NB4 (cell line): ENCODE data around the gene NECAB2.

Experiments
- DNase-seq: peaks from one replicate; pipeline ENCODE4 v3.0.0; 2010; ENCODE audit warnings: low read depth
- H3K4me3 ChIP-seq: one replicate; pipeline ENCODE4 v1.5.1; 2011; ENCODE audit warnings: mild to moderate bottlenecking, low read depth, low read length, moderate library complexity
- MYC ChIP-seq: IDR thresholded peaks from 2 replicates; pipeline ENCODE4 v1.6.1; 2011; ENCODE audit warnings: low read depth, low read length
- POLR2A ChIP-seq: IDR thresholded peaks from 2 replicates; pipeline ENCODE4 v1.6.1; 2011; ENCODE audit warnings: mild to moderate bottlenecking; ENCODE audit not compliant: insufficient read length; ENCODE audit errors: extremely low read depth
- TF ChIP-seq, protein P1 (sequence below): IDR thresholded peaks from one replicate; pipeline ENCODE4 v1.5.1; 2012; ENCODE audit warnings: low read depth, low read length
- TF ChIP-seq, protein P2 (sequence below): IDR thresholded peaks from 2 replicates; pipeline ENCODE4 v1.6.1; 2011; ENCODE audit warnings: low read depth, low read length

NECAB2 gene

DNA sequence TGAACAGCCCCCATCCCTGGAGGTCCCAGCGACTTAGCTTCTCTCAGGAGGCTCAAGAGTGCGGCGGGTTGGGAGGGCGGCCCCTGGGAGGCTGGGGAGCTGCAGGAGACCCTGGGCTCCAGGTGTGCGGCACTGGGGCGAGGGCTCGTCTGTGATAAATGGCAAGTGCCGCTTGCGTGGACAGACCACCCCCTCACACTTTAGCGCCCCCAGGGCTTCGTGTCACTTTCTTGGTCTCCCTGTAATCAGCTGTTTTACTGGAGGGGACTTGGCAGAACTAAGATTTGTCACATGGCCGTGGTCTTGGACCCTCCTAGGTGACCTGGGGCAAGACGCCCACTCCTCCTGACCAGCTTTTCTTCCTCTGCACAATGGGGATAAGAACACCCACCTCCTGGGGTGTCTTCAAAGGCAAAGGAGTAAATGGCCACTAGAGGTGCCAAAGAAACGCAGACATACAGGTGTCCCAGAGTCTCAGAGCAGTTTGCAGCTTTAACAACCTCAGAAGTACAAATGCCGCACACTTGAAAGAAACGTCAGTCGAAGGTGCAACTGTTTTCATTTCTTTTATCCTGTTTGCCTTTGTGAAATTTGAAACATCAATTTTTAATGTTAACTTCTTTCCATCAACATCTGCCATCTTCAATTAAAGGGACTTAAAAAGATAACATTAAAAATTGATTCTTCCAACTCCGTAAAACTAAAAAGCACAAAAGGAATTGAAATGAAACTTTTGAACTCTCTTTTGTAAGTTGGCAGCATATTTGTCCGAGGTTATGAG, 14.1 kb upstream of the NECAB2 start:
- H3K4me3 ChIP-seq, result no peak overlapping the region
- DNase-seq, result peak; percentile 72
- no peak for TF ChIP-seq MYC
- TF ChIP-seq, protein P1, sequence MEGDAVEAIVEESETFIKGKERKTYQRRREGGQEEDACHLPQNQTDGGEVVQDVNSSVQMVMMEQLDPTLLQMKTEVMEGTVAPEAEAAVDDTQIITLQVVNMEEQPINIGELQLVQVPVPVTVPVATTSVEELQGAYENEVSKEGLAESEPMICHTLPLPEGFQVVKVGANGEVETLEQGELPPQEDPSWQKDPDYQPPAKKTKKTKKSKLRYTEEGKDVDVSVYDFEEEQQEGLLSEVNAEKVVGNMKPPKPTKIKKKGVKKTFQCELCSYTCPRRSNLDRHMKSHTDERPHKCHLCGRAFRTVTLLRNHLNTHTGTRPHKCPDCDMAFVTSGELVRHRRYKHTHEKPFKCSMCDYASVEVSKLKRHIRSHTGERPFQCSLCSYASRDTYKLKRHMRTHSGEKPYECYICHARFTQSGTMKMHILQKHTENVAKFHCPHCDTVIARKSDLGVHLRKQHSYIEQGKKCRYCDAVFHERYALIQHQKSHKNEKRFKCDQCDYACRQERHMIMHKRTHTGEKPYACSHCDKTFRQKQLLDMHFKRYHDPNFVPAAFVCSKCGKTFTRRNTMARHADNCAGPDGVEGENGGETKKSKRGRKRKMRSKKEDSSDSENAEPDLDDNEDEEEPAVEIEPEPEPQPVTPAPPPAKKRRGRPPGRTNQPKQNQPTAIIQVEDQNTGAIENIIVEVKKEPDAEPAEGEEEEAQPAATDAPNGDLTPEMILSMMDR, result peak; percentile 67

DNA sequence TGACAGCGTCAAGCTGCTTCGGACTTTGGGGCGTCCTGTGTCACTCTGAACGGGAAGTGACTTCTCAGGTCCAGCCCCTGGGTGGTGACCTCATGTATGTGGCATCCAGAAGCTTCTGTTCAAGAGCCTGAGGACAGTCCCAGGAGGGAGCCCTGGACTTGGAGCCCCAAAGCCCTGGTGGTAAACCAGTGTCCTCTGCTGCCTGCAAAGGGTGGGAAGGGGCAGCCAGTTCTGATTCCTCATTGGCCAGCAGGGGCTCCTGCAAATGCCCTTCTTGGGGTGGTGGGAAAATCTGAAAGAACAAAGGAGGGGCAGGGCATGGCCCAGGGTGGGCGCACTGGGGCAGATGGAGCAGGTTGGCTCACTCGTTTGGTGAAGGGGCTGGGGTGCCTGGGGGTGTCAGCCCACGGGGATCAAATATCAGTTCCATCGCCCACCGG, 13.4 kb upstream of the NECAB2 start:
- TF ChIP-seq, protein P2, sequence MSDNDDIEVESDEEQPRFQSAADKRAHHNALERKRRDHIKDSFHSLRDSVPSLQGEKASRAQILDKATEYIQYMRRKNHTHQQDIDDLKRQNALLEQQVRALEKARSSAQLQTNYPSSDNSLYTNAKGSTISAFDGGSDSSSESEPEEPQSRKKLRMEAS, result no peak
- TF ChIP-seq, protein P1, result no peak
- TF ChIP-seq POLR2A, result no peak
- TF ChIP-seq MYC, result no peak
- DNase-seq, result peak; percentile 39
- no peak overlapping the region for H3K4me3 ChIP-seq

DNA sequence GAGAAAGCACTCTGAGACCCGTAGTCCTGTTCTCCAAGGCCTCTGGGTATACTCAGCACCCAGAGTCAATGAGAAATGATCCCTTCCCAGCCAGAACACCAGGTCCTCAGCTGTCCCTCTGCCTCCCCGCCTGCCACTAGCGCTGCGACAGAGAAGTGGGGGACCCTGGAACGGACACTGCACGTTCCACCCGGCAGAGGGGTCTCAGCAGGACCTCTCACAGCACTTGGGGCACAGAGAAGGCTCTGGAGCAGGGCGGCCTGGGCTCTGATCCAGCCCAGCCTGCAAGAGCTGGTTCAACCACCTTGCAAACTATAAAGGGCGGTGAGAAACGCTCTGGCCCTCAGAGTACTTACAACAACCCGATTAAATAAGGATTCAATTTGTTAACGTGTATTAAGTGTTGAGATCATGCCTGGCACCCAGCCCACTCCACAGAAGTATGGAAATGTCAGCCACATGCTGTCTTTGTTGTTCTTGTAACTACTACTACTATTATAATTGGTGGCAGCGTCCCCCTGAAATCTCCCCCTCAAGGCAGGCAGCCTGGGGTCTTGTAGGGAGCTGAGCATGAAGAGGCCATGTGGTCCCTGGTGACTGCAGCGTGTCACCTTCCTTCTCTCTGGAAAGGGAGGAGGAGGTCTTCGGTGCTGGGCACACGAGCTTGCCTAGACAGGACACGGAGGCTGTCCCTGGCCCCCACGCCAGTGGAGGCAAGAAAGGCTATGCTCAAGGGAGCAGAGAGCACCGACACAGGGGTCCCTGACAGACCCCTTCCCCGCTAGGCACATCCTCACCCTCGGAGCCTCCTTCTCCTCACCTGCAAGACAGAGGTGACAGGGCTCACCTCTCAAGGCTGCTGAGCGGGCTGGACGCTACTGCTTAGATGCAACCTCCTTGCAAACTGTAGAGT, 12.6 kb upstream of the NECAB2 start:
- TF ChIP-seq, protein P1, result no peak
- TF ChIP-seq MYC (no peak), POLR2A (no peak)
- TF ChIP-seq, protein P2, result no peak
- H3K4me3 ChIP-seq, result no peak overlapping the region
- no peak for DNase-seq

DNA sequence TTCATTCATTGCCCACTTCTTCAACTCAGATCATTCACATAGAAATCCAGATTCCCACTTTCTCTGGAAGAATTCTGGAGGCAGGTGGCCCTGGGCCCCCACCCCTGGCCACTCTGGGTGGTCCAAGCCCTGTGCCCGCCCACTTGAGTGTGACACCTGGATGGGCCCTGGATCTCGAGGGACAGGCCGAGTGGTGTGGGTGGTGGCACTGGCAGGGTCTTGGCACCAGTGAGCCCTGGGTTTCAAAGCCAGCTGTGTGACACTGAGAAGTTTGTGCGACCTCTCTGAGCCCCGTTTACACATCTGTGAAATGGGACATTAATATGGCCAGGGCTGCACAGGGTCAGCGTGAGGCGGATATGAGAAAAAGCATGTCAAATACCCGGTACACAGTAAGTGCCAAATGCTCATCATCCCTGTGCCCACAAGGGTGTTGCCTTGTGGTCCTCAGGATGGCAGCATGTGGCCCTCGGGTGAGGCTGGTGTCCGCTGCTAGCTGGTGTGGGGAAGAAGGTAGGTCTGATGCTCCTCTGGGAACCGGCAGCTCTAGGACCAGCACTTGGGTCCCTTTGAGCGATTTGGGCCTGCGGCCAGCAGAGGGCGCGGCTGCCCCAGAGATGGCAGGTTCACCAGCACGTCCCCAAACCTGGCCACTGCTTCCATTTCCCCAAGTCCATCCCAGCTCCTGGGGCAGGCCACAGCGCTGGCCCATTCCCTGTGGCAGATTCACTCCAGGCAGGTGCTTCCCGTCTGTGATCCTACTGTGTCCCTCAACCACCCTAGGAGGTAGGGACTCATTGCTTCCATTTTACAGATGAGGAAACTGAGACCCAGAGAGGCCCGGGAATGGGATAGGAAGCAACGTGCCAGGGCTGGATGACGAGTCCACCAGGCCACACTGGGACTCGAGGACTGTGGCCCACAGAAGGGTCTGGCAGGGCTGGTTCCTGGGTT, 11.4 kb upstream of the NECAB2 start:
- peak; percentile 87 for DNase-seq
- no peak overlapping the region for H3K4me3 ChIP-seq
- TF ChIP-seq, protein P2, result no peak
- TF ChIP-seq POLR2A, result no peak
- TF ChIP-seq, protein P1, result peak; percentile 89
- TF ChIP-seq MYC, result no peak

DNA sequence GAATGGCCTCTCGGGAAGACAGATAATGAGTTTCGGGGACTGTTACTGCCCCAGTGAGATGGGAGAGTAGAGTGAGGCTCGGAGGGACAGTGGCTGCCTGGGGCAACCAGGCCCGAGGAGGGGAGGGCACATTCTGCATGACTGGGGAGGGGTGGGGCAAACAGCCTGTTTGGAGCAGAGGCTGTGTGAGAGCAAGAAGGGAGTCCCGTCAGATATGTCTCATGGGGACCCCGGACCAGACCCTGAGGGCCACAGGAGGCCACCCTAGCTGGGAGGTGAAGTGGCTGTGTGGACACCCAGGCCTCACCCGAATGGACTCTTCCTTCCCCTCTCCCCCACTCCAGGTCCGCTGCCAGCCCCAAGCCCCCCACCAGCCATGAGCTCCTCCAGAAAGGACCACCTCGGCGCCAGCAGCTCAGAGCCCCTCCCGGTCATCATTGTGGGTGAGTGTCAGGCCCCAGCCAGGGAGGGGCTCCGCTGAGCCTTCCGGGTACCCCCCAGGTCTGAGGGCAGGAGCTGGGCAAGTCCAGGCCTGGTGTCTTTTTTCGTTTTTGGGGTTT, 10.7 kb upstream of the NECAB2 start:
- H3K4me3 ChIP-seq, result no peak overlapping the region
- TF ChIP-seq, protein P2, result no peak
- TF ChIP-seq POLR2A, result no peak
- TF ChIP-seq MYC, result no peak
- TF ChIP-seq, protein P1, result no peak
- no peak for DNase-seq
